NCI-H524 treated with DMSO at 0.1 percent for 48 hours (cell line): ENCODE measurements around the gene CTDSPL.

Experiments used
- DNase-seq: peaks from one replicate; lab custom pipeline; 2025; lab: John Stamatoyannopoulos, UW

CTDSPL gene

DNA sequence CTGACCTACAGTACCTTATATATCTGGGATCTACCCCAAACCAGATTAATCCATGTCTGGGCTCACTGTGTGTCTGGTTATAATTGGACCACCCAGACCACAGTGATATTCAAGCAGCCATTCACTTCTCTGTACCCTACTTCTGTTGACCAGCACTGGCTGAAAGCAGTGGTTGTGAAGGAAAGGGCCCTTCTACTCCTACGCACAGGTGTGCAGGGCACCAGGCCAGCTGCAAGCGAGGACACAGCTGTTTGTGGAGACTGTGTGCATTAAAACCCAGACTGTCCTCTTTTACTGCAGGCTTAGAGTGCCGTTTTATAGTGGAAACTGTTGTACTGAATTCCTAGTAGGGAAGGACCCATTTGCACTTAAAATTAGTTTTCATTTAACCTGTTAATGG lies 29.5 kb downstream of the CTDSPL start:
- no peak for DNase-seq

DNA sequence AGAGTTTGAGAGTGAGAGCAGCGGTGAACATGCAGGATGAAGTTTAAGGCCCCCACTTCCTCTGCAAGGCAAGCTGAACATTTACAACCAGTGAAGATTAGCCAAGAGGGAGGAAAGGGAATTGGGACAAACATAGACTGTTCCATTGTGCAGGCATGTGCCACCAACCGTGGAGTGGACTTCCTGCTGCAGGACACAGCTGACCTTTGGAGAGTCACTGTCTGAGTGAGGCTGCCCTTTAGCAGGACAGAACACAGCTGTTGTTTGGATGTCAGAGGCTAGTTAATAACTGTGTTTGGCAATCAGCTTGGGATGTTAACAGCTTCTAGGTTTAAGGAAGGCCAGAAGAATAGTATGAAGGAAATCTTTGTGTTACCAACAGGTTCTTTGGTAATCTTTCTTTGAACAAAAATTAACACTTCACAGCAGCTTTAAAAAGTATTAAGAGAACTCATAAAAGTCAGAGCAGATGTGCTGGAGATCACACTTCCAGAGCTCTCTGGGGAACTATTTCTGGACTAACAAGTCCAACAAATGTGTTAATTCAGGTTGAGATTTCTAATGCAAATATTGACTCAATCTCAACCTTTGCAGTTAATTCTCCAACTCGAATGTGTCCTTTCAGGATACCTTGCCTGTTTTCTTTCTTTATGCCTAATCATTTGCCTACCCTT lies 31.4 kb downstream of the CTDSPL start:
- no peak for DNase-seq

DNA sequence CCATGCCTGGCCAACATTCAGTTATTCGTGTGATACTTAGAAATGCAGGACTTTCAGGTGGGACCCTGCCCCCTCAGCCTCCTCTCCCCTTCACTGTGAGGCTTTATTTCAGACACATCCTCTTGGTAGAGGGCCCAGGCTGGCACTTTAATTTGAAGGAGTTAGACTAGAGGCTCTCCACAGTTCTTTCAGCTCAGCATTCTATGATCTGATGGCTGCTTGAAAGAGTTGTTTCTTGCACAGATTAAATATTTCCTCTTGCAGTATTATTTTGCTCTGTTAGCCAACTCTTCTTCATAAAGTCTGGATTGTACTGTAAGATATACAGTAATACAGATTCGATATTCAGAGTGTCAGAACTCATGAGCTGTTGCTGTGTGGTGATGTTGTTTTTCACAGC lies 35.1 kb downstream of the CTDSPL start:
- DNase-seq: no peak

DNA sequence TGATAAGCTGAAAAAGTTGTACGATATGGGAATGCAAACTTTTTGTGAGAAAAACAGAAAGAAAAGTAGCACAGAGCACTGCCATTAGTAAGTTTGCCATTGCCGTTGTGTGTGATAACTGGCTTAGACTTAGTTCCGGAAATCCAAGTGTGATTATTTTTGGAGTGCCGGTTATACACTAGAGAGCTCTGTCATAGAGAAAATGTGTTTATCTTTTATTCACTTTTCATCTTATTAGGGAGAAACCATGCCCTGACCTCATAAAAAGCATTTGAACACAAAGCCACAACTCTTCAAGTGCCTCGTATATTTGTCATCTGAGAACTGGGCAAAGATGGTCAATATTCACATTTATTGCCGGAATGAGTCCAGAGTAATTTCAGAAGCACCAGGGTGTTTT lies 36.1 kb downstream of the CTDSPL start:
- no peak for DNase-seq

DNA sequence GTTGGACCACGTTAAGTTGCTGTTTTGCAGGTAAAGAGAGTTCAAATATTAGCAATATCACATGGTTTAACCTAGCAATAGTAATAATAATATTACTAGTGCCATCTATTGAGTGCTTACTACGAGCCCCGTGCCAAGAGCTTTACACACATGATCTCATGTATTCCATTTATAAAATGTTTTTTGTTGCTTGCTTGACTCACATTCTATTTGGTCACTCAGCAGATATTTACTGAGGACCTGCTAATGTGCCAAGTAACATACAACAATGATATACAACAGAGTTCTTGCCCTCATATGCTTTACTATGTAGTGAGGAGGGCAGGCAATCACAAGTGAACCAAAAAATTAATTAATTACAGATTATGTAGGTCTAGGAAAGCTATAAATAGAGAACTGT lies 36.7 kb downstream of the CTDSPL start:
- DNase-seq: no peak

DNA sequence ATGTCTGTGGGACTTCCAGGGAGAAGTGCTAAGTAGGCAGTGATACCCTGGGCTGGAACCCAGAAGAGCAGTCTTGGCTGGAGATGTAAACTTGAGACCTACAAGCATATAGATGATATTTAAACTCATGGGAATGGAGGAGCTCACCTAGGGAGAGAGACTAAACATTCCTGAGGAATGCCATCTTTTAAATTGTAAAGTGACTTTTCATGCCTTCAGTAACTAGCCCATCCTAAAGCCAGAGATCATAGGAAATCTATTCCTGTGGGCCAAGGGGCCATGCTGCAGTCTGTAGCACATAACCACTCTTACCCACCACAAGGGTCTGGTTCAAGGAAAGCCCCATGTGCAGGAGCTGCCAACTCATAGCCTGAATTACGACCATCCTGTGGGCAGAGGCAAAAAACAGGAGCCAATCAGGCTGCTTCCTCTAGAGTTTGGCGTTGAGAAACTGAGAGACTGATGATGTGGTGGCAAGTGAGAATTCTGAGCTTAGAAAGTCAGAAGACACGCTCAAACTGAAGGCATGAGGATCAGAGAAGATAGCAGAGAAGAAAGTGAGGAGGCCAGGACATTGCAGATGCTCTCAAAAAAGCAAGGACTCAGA lies 37.5 kb downstream of the CTDSPL start:
- no peak for DNase-seq

DNA sequence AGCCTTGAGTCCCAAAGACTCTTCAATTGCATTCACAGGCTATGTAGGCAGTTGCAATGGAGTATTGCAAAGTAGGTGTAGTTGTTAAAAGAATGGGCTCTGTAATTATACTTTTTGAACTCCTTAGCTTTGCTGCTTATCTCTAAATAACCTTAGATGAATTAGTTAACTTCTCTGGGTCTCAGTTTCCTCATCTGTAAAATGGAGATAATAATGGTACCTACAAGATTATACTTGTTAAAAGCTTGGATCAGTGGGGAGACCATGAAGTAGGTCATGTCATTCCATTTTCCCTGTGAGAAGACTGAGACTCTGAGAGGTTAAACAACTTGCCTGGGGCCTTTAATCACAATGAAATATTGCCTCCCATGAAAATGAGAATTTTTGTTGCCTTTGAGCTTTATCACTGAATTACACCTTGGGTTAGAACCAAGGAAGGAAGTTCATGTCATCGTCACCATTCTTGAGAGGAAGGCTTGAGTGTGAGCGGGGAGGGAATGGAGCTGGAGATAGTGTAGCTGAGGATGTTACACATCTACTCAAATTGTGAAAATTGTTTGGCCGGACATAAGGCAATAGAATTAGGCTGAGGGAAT lies 38.1 kb downstream of the CTDSPL start:
- DNase-seq: no peak

DNA sequence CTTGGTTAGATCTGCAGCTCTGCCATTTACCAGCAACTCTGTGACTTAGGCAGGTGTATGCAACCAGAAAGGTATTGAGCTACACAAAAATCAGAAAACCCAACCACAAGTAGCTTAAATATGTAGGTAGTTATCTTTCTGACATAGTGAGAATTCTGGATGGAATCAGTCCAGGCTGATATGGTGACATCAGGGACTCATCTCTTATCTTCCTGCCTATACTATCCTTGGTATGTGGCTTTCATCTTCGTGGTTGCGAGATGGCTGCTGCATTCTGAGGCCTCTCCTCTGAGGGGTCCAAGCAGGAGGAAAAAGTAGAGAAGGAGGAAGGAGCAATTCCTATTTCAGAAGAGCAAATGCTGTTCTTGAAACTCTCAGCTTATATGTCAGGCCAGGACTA lies 40.0 kb downstream of the CTDSPL start:
- no peak for DNase-seq

DNA sequence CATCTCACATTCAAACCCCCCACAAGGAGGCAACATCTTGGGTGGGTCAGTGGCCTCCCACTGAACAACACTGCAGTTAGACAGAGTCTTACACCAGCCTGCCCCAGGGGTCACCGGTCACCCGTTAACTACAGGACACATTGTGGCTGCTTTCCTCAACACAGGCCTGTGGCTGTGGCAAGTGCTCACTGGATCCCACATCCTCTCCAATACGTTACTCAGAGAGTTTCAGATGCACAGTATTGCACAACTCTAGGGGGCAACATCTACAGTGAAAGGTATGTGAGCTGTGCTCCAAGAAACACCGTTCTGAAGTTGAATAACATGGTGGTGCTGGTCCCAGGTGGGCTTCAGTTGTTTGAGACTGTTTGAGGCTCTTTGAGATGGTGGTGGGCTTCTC lies 41.0 kb downstream of the CTDSPL start:
- no peak for DNase-seq

DNA sequence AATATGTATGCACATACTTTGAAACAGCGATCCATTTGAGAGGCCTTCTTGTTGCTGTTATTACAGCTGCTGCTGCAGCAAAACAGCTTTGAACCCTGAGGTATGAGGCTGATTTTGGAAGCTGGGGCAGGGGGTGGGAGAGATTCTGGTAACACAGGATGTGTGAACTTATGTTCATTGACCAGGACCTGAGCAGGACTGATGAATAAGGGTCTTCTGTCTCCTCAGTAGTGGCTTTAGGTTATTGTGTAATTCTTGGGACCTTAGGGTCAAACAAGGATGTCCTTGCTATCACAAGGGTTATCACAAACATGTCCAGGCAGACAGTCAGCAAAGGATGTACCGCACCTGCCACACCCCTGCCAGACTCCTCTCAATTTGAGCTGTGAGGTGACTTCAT lies 41.6 kb downstream of the CTDSPL start:
- no peak for DNase-seq

DNA sequence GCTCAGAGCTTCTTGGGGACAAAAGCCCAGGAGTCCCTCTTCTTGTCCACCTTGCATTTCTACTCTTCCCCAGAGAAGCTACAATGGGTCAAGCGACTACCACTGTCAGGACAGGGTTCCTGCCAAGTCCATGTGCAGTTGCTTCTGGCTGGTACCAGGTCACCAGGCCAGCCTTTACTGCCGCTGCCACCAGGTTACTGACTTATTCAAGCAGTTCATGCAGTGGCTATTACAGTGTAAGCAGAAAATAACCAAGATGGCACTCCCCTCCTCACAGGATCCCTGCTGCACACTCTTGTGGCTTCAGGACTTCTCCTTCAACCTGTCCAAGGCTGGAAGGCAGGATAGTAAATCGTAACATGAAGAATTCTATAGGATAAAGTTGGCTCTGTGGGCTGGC lies 42.1 kb downstream of the CTDSPL start:
- no peak for DNase-seq

DNA sequence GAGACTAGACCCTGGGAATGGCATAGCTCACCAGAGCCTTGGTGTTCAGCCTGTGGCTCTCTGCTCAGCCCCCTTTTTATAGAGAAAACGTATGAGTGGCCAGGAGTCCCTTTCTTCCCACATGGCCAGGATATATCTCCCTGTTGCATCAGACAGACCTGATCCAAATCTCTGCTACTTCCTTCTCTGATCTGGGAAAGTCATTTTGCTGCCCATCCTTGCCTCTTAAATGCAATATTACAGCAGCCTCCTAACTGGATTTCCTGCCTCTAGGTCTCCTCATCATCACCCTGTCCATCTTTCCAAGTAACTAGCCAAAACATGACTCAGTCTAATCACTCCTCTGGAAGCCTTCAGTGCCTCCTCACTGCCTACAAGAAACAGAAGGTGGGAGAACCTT lies 42.9 kb downstream of the CTDSPL start:
- DNase-seq: no peak

DNA sequence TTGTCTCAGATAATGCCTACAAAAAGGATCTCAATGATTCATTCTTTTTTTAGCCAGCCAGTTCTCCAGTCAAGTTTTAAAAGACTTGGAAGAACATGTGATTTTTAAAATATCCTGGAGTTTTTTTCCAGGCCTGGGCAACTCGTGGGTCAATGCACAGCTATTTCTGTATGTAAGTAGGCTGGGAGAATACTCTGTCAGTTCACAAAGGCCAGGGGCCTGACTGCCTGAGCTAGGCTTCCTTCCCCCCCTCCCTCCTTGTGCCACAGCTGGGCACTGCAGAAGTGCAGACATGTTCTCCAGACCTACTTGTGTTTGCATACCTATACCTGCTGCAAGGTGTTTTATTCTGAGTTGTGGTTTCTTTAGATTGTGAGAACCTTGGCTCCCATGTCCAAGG lies 43.7 kb downstream of the CTDSPL start:
- no peak for DNase-seq

DNA sequence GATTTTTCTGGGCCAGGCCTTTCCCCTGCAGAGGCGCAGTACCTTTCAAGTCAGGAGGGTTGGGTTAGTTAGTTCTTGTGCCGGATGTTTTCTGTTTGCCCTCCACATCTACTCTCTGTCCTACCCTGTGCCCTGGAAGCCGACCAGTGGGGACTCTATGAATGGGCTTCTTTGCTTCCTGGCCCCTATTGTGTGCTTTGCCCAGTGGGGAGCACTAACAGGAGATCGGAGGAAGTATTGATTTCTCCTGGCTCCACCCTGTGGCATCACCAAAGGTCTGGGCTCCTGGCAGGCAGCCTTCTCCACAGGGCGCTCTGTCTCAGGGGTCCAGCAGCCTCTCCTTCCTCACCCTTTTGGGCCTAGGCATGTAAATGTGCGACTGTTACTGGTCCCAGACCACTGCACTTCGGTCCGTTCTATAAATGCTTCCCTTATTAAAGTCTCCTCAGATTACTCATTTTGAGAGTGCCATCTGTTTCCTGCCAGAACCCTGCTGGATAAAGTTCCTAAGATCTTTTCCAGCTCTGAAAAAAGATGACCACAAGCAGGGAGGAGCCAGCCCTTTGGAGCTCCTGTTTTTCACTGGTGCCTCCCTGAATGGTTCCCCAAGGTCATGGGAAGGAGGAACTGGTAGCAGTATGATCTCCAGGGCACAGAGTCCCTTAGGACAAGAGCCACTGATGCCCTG lies 44.5 kb downstream of the CTDSPL start:
- DNase-seq: peak; percentile 62

DNA sequence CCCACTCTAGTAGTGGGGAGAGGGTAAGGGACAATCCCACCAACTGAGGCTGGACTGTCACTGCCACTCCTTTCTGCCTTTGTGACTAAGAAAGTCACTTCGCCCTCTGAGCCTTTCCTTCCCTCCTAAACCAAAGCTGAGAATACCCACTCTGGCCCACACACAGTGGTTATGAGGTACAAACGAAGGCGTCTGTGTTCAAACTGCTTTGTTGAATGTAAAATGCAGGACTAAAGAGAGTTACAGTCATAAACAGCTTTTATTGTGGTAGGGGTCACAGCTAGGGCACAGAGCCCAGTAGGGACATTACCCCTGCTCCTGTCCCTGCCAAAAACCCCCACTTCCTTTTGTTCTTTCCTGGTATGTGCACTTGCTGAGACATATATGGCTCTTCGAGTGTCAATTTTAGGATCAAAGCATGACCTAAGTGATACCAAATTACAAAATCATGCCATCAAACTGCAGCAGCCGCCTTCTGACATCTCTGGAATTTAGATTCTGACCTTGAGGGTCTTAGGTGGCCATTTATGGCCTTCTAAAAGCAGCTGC lies 45.1 kb downstream of the CTDSPL start:
- no peak for DNase-seq

DNA sequence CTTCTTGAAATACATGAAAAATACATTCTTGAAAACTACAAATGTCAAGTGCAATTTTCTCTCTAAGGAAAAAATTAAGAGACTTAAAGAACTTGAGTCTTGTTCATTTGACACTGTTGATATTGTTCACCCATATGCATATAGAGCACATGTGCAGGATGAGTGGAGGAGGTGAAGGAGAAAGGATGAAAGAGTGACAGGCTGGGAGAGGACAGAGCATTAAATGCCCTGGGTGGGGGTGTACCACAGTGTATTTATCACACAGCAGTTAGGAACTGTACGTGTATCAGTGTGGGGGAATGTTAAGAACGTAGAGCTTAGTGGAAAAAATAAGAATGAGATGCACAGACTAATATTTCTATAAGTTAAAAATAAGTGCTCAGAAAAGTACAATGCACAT lies 45.7 kb downstream of the CTDSPL start:
- no peak for DNase-seq

DNA sequence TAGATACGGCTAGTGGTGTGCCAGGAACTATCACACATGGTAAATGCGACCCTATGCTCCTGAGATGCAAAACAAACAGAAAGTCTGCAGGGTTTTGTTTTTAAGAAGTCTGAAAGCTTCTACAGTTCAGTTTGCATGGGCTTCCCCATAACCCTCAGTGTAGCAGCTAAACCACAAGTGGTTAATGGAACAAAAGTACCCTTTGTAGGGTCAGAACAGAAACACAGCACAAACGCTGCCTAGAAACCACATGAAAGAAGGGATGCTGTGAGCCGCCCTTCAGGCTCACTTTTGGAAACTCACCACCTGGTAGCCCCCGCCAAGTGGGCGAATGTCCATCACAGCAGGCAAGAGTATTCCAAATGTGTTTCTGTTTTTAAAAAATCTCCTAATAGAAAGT lies 46.2 kb downstream of the CTDSPL start:
- no peak for DNase-seq

DNA sequence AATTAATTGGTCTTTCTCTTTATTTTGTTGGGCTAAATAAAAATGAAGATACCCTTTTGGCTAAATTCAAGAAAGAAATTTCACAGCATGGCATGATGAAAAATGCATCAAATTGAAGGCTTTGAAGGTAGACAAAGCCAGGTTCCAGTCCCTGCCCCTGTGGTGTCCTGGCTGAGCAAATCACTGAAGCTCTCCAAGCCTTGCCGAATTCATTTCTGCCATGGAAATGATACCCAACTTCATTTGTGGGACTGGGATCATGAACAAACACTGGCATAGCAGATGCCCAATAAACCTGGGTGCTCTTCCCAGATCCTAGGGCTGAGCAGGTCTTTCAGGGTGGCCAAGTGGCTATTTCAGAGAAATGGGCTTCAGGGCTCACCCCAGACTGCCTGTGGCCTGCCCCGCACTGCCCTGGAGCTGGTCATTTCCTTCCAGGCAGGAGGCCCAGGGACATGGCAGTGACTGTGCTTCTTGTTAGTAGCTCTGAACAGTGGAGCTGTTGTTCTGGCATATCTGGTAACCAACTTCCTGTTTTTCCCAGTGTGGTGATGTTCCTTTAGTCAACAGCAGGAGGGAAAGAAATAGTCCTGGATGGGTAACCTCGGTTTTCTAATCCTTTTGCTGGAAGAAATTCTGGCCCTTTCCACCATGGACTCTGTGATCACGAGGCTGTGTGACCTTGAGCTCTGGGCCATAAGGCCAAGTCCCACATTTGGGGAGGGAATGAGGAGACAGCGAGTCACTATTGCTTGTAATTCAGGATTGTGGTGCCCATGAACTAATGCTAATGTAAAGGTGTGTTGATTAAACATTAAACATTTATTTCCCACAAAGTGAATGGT lies 47.6 kb downstream of the CTDSPL start:
- DNase-seq: no peak

DNA sequence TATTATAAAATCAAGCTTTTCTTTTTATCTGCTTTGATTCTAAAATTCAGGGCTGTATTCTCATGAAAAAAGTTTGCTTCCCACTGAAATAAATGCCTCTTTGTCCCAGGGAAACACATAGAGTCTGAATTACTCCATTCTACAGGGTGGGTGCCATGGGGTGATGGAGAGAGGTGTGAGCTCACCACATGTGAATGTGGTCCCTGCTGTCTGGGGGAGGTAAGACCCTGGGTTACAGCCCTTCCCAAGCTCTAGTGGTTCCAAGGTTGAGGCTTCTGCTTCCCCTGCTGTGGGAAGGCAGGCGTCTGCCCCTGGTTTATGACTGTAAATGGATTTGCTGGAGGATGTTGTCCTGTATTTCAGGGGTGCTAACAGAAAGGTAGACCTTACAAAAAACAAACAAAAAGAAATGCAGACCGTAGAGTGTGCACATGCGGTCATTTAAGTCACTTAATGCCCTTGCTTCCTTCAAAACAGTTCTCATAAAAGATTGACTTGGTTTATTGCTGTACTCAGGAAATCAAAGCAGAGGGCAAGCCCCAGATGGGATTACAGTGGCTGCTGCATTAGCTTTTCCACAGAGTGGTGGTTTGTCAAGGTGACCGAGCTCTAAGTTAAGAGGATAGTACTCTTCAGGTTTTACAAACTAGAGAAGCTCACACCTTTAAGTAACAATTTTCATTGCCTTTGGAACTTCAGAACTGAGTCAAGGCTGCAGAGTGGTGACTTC lies 49.2 kb downstream of the CTDSPL start:
- DNase-seq: no peak

DNA sequence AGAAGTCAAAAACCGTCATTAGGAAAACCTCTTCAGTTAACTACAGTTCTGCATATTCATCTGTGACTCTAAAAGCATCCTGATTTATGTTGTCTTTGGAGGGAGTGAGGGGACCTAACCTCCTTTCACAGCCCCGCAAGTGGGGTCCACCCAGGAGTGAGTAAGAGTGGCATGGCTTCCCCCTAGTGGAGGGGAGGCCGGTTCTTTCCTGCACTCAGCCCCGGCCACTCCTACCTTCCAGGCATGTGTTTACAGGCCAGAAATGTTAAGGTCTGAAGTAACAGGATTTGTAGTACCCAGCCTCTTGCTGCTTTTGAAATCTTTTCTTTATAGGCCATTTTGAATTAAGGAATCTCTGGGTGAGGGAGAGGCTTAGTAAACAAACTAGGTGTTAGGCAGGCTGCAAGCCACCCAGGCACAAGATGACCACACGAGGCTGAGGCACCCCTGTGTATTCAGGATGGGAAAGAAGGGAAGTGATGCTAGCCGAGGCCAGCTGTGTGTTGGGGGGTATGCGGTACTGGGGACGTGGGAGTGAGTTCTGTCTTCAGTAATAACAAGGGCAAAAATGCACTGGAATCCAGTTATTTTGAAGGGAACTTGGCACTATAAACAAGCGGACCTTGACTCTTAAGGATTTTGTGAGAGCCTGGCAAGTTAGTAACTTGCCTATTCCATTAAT lies 50.5 kb downstream of the CTDSPL start:
- DNase-seq: no peak

DNA sequence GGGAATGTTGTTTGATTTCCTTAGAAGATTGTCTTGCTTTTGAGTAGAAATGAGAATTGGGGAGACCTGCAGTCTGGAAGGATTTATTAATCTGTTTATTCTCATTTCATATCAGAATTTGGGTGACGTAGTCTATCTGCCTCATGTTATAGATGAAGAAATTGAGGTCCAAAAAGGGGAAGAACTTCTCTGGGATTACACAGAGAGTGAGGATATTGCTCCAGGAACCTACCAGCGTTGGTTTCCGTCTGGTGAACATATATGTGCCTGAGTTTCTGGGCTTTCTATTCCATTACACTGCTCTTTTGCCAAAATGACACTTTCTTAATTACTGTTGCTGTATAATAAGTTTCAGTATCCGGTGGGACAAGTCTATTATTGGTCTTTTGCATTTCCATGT lies 51.8 kb downstream of the CTDSPL start:
- no peak for DNase-seq
